GM19025 (cell line): ENCODE results near the gene CEACAM19.
"Not testable (repeated sequence)": the region's sequence is repeated elsewhere in the genome, so short reads cannot be mapped to it uniquely, and the experiment has no call there.

ENCODE experiments used
- ATAC-seq: cut with Tn5 transposase; IDR thresholded peaks from one replicate; pipeline ENCODE4 v1.9.1; 2021; ENCODE audit warnings: mild to moderate bottlenecking, low read depth, moderate library complexity; ENCODE audit not compliant: unreplicated experiment

Gene CEACAM19

DNA sequence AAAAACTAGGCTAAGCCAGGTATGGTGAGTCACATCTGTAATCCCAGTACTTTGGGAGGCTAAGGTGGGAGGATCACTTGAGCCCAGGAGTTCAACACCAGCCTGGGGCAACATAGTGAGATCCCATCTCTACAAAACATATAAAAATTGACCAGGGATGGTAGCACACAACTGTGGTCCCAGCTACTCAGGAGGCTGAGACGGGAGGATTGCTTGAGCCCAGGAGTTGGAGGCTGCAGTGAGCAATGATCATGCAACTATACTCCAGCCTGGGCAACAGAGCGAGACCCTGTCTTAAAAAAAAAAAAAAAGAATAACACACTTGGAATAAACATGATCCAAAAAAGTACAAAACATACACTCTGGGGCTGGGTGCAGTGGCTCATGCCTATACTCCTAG, 1.3 kb upstream of the CEACAM19 start:
- ATAC-seq, result not testable (repeated sequence)

DNA sequence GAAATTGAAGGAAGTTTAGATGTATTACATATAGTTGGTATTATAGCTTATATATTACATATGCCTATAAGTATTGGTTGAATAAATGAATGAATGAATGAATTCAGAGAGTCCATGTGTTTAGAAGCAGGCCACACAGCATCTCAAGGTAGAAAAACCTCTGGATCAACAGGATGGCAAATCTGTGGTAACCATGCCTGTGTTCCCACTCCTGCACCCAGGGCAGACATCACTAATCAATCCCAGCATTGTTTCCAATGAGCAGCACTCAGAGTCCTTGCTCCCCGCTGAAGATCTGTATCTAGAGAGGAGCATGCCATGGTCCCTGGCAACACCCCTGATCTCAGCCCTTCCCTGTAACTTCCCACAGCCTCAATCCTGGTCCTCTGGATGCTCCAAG, 944 bp downstream of the CEACAM19 start:
- ATAC-seq, result no peak

GRCh38 chr19:44673510-44673909, 2.2 kb downstream of the CEACAM19 start:
- no peak for ATAC-seq

DNA sequence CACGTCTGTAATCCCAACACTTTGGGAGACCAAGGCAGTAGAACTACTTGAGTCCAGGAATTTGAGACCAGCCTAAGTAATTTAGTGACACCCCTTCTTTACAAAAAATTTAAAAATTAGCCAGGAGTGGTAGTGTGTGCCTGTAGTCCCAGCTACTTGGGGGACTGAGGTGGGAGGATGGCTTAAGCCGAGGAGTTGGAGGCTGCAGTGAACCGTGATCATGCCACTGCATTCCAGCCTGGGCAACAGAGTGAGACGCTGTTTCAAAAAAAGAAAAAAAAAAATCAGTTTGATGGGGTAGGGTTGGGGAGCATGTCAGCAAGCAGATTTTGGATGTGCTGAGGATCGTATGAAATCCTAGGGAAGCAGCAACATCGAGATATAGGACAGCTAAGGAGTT, 4.2 kb downstream of the CEACAM19 start:
- no peak for ATAC-seq

GRCh38 chr19:44677019-44677811, 5.9 kb downstream of the CEACAM19 start:
- ATAC-seq, result no peak

DNA sequence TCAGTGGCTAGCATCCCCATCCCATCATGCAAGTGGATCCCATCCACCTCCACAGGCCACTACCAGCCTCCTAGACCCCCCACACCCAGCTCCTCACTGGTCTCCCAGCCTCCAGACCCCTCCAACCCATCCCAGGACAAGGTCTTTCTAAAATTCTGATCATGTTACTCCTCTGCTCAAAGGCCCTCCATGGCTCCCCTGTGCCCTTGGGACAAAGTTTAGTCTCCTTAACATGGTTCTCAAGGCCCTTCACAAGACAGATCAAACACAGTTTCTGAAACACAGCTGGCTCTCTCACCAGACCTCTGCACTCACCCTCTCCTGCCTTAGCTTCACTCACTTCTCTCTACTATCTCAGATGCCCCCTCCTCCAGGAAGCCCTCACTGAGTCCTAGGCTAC, 9.3 kb downstream of the CEACAM19 start:
- ATAC-seq, result no peak

GRCh38 chr19:44681992-44682790, 10.9 kb downstream of the CEACAM19 start:
- no peak for ATAC-seq

GRCh38 chr19:44682807-44683206, 11.5 kb downstream of the CEACAM19 start:
- no peak for ATAC-seq

GRCh38 chr19:44683434-44684210, 12.3 kb downstream of the CEACAM19 start:
- ATAC-seq, result no peak

- ATAC-seq, result not testable (repeated sequence)
These were observed 13.1 kb downstream of the CEACAM19 start for GRCh38 chr19:44684396-44684795.

DNA sequence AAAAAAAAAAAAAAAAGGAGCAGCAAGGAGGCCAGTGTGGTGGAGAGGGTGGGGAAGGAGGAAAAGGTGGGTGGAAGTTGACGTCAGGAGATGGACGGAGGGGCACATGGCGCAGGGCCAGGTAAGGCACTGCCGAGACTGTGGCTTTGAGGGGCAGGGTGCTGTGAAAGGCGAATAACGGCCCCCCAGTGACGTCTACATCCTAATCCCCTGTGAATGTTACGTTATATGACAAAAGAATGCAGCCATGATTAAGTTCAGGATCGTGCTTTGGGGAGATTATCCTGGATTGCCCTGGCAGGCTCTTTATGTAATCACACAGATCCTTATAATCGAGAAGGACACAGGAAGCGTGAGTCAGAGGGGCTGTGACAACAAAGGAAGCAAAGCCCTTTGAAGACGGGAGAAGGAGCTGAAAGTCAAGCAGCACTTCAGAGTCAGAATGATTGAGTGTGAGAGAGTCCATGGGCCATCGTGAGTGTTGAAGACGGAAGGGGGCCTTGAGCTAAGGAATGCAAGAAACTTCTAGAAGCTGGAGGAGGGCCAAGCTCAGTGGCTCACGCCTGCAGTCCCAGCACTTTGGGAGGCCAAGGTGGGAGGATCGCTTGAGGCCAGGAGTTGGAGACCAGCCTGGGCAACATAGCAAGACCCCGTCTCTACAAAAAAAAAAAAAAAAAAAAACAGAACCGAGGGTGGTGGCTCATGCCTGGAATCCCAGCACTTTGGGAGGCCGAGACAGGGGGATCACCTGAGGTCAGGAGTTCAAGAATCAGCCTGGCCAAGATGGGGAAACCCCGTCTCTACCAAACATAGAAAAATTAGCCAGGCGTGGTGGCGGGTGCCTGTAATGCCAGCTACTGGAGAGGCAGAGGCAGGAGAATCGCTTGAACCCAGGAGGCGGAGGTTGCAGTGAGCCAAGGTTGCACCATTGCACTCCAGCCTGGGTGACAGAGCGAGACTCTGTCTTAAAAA, 13.9 kb downstream of the CEACAM19 start:
- no peak for ATAC-seq

DNA sequence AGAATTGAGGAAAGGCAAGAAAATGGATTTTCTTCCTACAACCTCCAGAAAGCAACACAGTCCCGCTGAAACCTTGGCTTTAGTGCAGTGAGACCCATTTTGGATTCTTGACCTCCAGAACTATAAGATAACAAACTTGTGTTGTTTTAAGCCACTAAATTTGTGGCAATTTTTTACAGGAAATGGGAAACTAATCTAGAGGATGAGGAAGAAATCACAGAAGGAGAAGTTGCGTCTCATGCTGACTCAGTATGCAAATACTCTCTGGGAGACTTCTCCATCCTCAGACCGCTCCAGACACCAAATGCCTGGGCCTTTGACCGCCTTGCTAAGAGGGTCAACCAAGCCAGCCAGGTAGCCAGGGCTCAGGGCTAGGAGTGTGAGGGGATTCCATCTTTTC, 14.6 kb downstream of the CEACAM19 start:
- no peak for ATAC-seq

DNA sequence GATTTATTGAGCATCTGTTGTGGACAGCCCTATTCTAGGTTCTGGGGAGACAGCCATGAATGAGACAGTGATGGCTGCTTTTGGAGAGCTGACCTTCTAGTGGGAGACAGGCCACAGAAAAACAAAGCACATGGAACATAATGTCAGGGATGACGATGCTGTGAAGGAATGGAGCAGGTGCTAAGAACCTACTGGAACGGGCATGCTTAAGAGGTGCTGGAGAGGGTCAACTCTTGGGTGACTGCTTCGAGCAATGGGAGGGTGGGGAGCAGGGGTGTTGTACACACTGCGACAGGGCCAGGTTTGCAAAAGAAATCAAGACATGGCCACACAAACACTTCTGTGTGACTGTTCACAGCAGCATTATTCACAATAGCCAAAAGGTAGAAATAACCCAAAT, 15.6 kb downstream of the CEACAM19 start:
- ATAC-seq, result no peak

- ATAC-seq, result no peak
These were observed 16.6 kb downstream of the CEACAM19 start for GRCh38 chr19:44687888-44688287.

DNA sequence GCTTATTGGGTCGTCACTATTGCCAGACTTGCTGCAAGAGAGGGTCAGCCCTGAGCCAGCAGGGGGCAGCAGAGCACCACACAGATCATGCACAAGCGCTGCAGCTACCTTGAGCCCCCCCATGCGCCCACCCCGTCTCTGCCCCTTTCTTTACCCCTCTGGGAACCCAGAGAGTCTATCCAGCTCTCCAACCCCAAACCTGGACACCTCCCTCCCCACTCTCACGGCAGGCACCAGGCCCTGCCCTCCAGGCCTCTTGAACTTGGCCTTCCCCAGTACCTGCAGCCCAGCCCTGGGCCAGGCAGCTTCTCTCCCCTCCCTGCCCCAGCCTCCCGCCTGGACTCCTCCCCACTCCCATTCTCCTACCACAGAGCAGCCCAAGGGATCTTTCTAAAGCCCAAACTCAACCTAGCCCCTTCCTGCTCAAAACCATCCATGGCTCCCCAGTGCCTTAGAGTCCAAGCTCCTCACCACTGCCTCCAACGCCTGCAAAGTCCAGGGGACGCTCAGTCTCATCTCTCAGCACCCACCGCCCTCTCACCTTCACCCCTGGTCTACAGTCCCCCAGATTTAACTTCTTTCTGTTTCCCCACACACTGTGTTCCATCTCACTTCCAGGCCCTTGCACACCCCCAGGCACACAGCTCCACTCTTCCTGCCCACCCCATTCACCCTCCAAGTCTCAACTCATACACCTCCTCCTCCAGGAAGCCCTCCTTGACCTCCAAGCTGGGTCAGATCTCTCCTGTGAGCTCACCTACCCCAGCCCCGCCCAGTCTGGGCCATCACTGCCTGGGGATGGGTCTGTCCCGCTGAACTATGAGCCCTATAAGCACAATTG, 18.2 kb downstream of the CEACAM19 start:
- no peak for ATAC-seq

- ATAC-seq, result no peak
These were observed 18.8 kb downstream of the CEACAM19 start for GRCh38 chr19:44690131-44690440.

DNA sequence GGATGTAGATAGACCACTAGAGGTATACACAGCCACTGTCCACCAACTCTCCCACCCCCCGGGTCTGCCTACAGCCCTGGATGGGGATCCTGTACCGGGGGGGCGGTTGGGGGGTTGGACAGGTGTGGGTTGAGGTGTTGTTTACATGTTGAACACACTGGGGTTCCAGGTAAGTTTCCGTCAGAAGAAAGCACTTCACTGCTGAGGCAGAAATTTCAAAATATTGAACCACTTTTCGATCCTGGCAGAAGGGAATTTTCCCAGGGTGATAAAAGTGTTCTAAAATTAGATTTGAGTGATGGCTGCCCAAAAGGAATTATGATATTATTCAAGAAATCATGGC, 21.1 kb downstream of the CEACAM19 start:
- no peak for ATAC-seq

GRCh38 chr19:44694184-44694579, 22.9 kb downstream of the CEACAM19 start:
- ATAC-seq, result no peak

- ATAC-seq, result no peak
These were observed 25.8 kb downstream of the CEACAM19 start for GRCh38 chr19:44696939-44697669.
